Smooth muscle cell of the umbilical artery (primary cell): ENCODE measurements around the gene ANKRD40. TPM values are rescaled to one million over a fixed set of nuclear protein-coding genes. Genes with fewer than 3 reads are reported as not detected.

Experiments used
- total RNA-seq: library from RNA; depleted of rRNA; stranded (reverse); fragments of >200 nt; gene quantifications from 2 replicates; pipeline ENCODE4 v1.2.3, GENCODE V29; 2014

The ANKRD40 gene, protein sequence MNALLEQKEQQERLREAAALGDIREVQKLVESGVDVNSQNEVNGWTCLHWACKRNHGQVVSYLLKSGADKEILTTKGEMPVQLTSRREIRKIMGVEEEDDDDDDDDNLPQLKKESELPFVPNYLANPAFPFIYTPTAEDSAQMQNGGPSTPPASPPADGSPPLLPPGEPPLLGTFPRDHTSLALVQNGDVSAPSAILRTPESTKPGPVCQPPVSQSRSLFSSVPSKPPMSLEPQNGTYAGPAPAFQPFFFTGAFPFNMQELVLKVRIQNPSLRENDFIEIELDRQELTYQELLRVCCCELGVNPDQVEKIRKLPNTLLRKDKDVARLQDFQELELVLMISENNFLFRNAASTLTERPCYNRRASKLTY
- 24.1 and 32.2 TPM in 2 replicates for total RNA-seq

GRCh38 chr17:50707289-50708049 is at the start of gene ANKRD40:
Gene ANKRD40, minus strand, starts transcription at chr17:50707914. Its CDS starts 260 bp downstream, at chr17:50707654.

GRCh38 chr17:50719144-50719923 is 11.6 kb upstream of the ANKRD40 start, which contains the start of gene LUC7L3:
Gene LUC7L3, plus strand, starts transcription at chr17:50719603. Its CDS starts 130 bp downstream, at chr17:50719733.

Other genes with a start within 250 kb of the ANKRD40 start
- not detected in 2 replicates for gene CHAD, start 239.0 kb downstream of the ANKRD40 start, total RNA-seq
- gene RSAD1, start 229.1 kb downstream of the ANKRD40 start, total RNA-seq, result 17.7 and 27.3 TPM in 2 replicates
- 0.59 and 0.74 TPM in 2 replicates for gene MYCBPAP, start 199.5 kb downstream of the ANKRD40 start, total RNA-seq
- gene EPN3, start 175.2 kb downstream of the ANKRD40 start, total RNA-seq, result 0.30 TPM in 1 of 2 replicates, not detected in the other
- 54.0 and 82.4 TPM in 2 replicates for gene SPATA20, start 160.7 kb downstream of the ANKRD40 start, total RNA-seq
- 0.05 TPM in 1 of 2 replicates, not detected in the other for gene CACNA1G, start 147.2 kb downstream of the ANKRD40 start, total RNA-seq
- gene ABCC3, start 73.0 kb downstream of the ANKRD40 start, total RNA-seq, result 5.6 and 9.1 TPM in 2 replicates
- gene LUC7L3, start 11.7 kb upstream of the ANKRD40 start, total RNA-seq, result 26.8 and 27.6 TPM in 2 replicates
- not detected in 2 replicates for gene ANKRD40CL, start 59.6 kb upstream of the ANKRD40 start, total RNA-seq
- under 0.01 and 0.09 TPM in 2 replicates for gene WFIKKN2, start 127.7 kb upstream of the ANKRD40 start, total RNA-seq
- 8.7 and 11.3 TPM in 2 replicates for gene TOB1, start 158.4 kb upstream of the ANKRD40 start, total RNA-seq